Caco-2 (cell line): Measurements from ENCODE around the gene SHCBP1. TPM values are rescaled to one million over a fixed set of nuclear protein-coding genes. Genes with fewer than 3 reads are reported as not detected.

Experiments used
- BruUV-seq: library from RNA; stranded (reverse); fragments of 400-500 nt; replicated peaks from 2 replicates; lab custom pipeline; 2021; lab: Mats Ljungman, UMichigan
- CTCF ChIA-PET: fragments of 300-600 bp; sonication (Branson Sonifier 250); formaldehyde crosslinking; loops from one replicate; lab custom pipeline; 2022; ENCODE audit warnings: antibody characterized with exemption; lab: Charles Lee
- POLR2A ChIA-PET: fragments of 300-600 bp; sonication (Branson Sonifier 250); formaldehyde crosslinking; loops from one replicate; lab custom pipeline; 2022; ENCODE audit warnings: antibody characterized with exemption; lab: Charles Lee
- DNase-seq, 2 experiments: peaks; one replicate each; pipeline versions ENCODE4 v3.0.0 to v3.0.0-alpha.2; 2020 to 2022
- H3K27me3 ChIP-seq: replicated peaks from 2 replicates; pipeline ENCODE4 v1.6.0; 2011; ENCODE audit warnings: low read length; ENCODE audit not compliant: control insufficient read depth, insufficient read depth
- H3K36me3 ChIP-seq: 2 replicates; pipeline ENCODE4 v1.5.1; 2011; ENCODE audit warnings: low read length; ENCODE audit not compliant: control insufficient read depth, insufficient read depth
- H3K4me1 ChIP-seq: fragments of 250-450 bp; sonication (Bioruptor Pico); 2 replicates; pipeline ENCODE4 v1.5.1; 2020; ENCODE audit warnings: mild to moderate bottlenecking
- H3K4me3 ChIP-seq: 2 replicates; pipeline ENCODE4 v1.5.1; 2011; ENCODE audit warnings: low read depth, mild to moderate bottlenecking, control low read depth, low read length
- H3K9me3 ChIP-seq: fragments of 250-450 bp; sonication (Bioruptor Pico); 2 replicates; pipeline ENCODE4 v1.5.1; 2020; ENCODE audit warnings: mild to moderate bottlenecking, moderate library complexity
- H3K27ac Mint-ChIP-seq: one replicate; pipeline ENCODE4 v1.8.0; 2022; ENCODE audit warnings: mixed read lengths; ENCODE audit not compliant: unreplicated experiment
- H3K27me3 Mint-ChIP-seq: one replicate; pipeline ENCODE4 v1.8.0; 2022; ENCODE audit warnings: mixed read lengths; ENCODE audit not compliant: insufficient read depth, unreplicated experiment
- H3K36me3 Mint-ChIP-seq: one replicate; pipeline ENCODE4 v1.8.0; 2022; ENCODE audit warnings: mild to moderate bottlenecking, mixed read lengths; ENCODE audit not compliant: insufficient read depth, unreplicated experiment
- H3K4me1 Mint-ChIP-seq: one replicate; pipeline ENCODE4 v1.8.0; 2022; ENCODE audit warnings: low read depth, mixed read lengths; ENCODE audit not compliant: unreplicated experiment
- H3K4me3 Mint-ChIP-seq: one replicate; pipeline ENCODE4 v1.8.0; 2022; ENCODE audit warnings: mild to moderate bottlenecking, moderate library complexity, mixed read lengths; ENCODE audit not compliant: unreplicated experiment
- H3K9me3 Mint-ChIP-seq: one replicate; pipeline ENCODE4 v1.8.0; 2022; ENCODE audit warnings: mixed read lengths; ENCODE audit not compliant: unreplicated experiment
- CTCF ChIP-seq, 2 experiments: fragments of 200-600 bp in 1 of 2; IDR thresholded peaks; 1 replicate in 1 of 2; 2 replicates in 1 of 2; pipeline versions ENCODE4 v1.5.1 to v1.8.0; 2011 to 2022; ENCODE audit warnings: antibody characterized with exemption in 1 of 2, control low read depth in 1 of 2, inconsistent platforms in 1 of 2, low read depth in 1 of 2, low read length in 1 of 2, mild to moderate bottlenecking in 1 of 2, moderate library complexity in 1 of 2; ENCODE audit not compliant: insufficient read depth in 1 of 2, severe bottlenecking in 1 of 2, unreplicated experiment in 1 of 2
- intact Hi-C: fragments of 100-400 bp; cut with micrococcal nuclease; formaldehyde crosslinking; loops from one replicate; pipeline ENCODE4 v1.10.0; 2022; ENCODE audit not compliant: unreplicated experiment
- total RNA-seq: library from RNA; stranded (reverse); gene quantifications from 2 replicates; pipeline ENCODE4 v1.2.3, GENCODE V29; 2022

The SHCBP1 gene
- total RNA-seq, 1 experiment from 2014 or later, result 23.3 TPM

- no peaks in the 10 kb centered on the region for H3K4me1 Mint-ChIP-seq
- no TSS peak for BruUV-seq
- no peaks in the 10 kb centered on the region for H3K27me3 Mint-ChIP-seq
- peaks cover 27% of the 10 kb centered on the region for H3K36me3 Mint-ChIP-seq
- Histone ChIP-seq H3K4me3 (no peak overlapping the region), H3K27me3 (no peaks in the 10 kb centered on the region), H3K36me3 (peaks cover 1% of the 10 kb centered on the region; the same call in 1 of the 2 replicates), H3K4me1 (no peaks in the 10 kb centered on the region), H3K9me3 (no peaks in the 10 kb centered on the region)
- H3K9me3 Mint-ChIP-seq, result no peaks in the 10 kb centered on the region
- no peak for DNase-seq
- intact Hi-C loops, result no loop called here
- POLR2A ChIA-PET, result no interaction called here
- H3K27ac Mint-ChIP-seq, result no peak overlapping the region
- no peak overlapping the region for H3K4me3 Mint-ChIP-seq
- TF ChIP-seq CTCF (IDR thresholded peaks at IDR 0.05; ENCODE audit: insufficient read depth in 1 of 2, low read depth in 1 of 2, low read length in 1 of 2, severe bottlenecking in 1 of 2, unreplicated experiment in 1 of 2), result no peak
- CTCF ChIA-PET, result no interaction called here
Measured at GRCh38 chr16:46614006-46614405, 7.2 kb downstream of the SHCBP1 start.

DNA sequence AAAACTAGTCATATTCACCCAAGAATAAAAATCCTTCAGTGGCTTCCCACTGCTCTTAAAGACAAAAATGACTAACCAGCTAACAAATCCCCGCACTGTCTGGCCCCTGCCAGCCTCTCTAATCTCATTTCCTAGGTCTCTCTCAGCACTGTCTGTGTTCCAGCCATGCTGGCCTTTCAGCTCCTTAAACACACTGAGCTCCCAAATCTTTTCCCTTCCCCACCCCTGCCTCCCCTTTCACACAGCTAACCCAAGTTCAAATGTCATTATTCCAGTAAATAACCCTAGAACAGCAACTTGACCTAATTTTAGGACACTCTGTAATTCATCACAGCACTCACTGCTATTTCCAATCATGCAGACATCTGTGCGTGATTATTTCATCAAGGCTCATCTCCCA, 7.8 kb downstream of the SHCBP1 start:
- BruUV-seq, result no TSS peak
- CTCF ChIA-PET, result no interaction called here
- H3K4me1 Mint-ChIP-seq, result no peaks in the 10 kb centered on the region
- POLR2A ChIA-PET, result no interaction called here
- H3K4me1 ChIP-seq, result no peaks in the 10 kb centered on the region
- intact Hi-C loops, result no loop called here
- no peak overlapping the region for H3K4me3 ChIP-seq
- H3K9me3 Mint-ChIP-seq, result no peaks in the 10 kb centered on the region
- no peaks in the 10 kb centered on the region for H3K9me3 ChIP-seq
- H3K27me3 Mint-ChIP-seq, result no peaks in the 10 kb centered on the region
- H3K27me3 ChIP-seq, result no peaks in the 10 kb centered on the region
- H3K4me3 Mint-ChIP-seq, result no peak overlapping the region
- peaks cover 1% of the 10 kb centered on the region; the same call in 1 of the 2 replicates for H3K36me3 ChIP-seq
- H3K36me3 Mint-ChIP-seq, result peaks cover 32% of the 10 kb centered on the region
- no peak overlapping the region for H3K27ac Mint-ChIP-seq
- DNase-seq, result no peak
- no peak for TF ChIP-seq CTCF (IDR thresholded peaks at IDR 0.05; ENCODE audit: insufficient read depth in 1 of 2, low read depth in 1 of 2, low read length in 1 of 2, severe bottlenecking in 1 of 2, unreplicated experiment in 1 of 2)

GRCh38 chr16:46612121-46612520, 9.1 kb downstream of the SHCBP1 start:
- TF ChIP-seq CTCF (IDR thresholded peaks at IDR 0.05; ENCODE audit: insufficient read depth in 1 of 2, low read depth in 1 of 2, low read length in 1 of 2, severe bottlenecking in 1 of 2, unreplicated experiment in 1 of 2), result no peak
- peaks cover 35% of the 10 kb centered on the region for H3K36me3 Mint-ChIP-seq
- H3K4me1 Mint-ChIP-seq, result no peaks in the 10 kb centered on the region
- no peak overlapping the region for H3K27ac Mint-ChIP-seq
- no peaks in the 10 kb centered on the region for H3K9me3 Mint-ChIP-seq
- no peak overlapping the region for H3K4me3 Mint-ChIP-seq
- CTCF ChIA-PET, result no interaction called here
- no peaks in the 10 kb centered on the region for H3K9me3 ChIP-seq
- intact Hi-C loops, result no loop called here
- DNase-seq, result no peak
- H3K36me3 ChIP-seq, result peaks cover 1% of the 10 kb centered on the region; the same call in 1 of the 2 replicates
- POLR2A ChIA-PET, result no interaction called here
- no peaks in the 10 kb centered on the region for H3K4me1 ChIP-seq
- H3K27me3 ChIP-seq, result no peaks in the 10 kb centered on the region
- H3K4me3 ChIP-seq, result no peak overlapping the region
- no TSS peak for BruUV-seq
- H3K27me3 Mint-ChIP-seq, result no peaks in the 10 kb centered on the region
